Activated naive CD4-positive, alpha-beta T cell treated with anti-CD3 and anti-CD28 coated beads, Interleukin-2, amount 10 ng/mL, durations not matched to agents 5 hours and 36 hours (primary cell): ENCODE results near the gene IL36B. TPM values are rescaled to one million over a fixed set of nuclear protein-coding genes. Genes with fewer than 3 reads are reported as not detected.

ENCODE experiments used
- total RNA-seq, 2 experiments: library from RNA; stranded (reverse); gene quantifications; one replicate each; pipeline ENCODE4 v1.2.3, GENCODE V29; 2021

Gene IL36B
- not detected for total RNA-seq

GRCh38 chr2:113052396-113052917 lies at the start of gene IL36B:
TSS of gene IL36B (minus strand) at chr2:113052867.

DNA sequence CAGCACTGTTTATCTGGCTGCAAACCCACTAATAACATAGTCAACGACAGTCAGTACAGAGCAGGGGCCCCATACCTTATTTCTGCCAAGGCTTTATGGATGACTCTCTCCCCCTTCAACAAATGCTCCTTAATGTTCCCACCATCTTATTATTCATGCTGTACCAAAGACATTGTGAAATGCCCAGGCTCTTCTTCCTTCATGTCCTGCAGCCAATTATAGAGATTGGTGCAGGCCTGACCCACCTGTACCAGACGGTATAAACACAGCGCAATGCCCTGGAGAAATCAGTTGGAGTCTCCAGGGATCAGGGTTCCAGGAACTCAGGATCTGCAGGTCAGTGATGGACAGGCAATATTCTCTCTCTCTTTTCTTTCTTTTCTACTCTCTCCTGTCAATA lies 15.0 kb upstream of the IL36B start, which contains the start of gene IL1F10:
TSS of gene IL1F10 (plus strand) at position 290 of the 400 bp plus-strand sequence. CDS start 4,769 bp downstream, outside the sequence.

DNA sequence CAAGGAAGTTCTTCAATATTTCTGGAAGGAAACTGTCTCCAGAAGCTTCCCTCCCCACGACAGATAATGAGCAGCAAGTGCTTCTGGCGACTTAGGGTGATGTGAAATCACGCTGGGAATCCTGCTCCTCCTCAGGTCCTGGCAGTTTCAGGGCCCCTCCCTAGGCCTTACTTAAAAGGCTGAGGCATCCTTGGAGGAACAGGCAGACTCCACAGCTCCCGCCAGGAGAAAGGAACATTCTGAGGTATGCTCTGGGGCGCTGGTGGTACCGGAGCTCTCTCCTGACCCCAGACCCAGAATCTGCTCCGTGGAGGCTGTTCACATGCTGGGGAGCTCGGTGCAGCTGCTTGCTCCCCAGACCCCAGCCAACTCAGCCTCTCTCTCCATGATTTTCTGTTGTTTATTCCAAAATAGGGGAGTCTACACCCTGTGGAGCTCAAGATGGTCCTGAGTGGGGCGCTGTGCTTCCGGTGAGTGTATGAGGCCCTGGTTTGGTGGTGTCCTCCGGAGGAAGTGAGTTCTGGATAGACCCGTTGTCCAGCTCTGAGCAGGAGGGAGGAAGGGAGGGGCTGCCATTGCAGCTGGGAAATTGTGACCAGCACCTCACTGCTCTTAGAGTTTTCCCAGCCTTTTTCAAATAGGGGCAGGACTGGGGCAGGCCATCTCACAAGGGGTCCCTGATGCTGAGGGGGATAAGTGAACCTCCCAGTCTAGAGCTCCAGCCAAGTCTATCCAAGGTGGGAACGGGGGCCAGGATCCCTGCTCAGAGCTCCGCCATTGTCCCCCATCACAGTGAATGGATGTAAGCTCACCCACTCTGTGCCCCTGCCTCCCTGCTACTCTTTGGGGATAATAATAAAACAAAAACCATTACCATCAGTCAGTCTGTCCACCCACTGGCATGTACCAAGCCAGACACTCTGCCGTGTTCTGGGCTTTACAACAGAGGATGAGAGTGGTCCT lies 6.6 kb upstream of the IL36B start, which contains the start of gene IL36RN:
TSS of gene IL36RN (plus strand) at position 201 of the 963 bp plus-strand sequence. CDS start at position 442, 241 bp downstream.

DNA sequence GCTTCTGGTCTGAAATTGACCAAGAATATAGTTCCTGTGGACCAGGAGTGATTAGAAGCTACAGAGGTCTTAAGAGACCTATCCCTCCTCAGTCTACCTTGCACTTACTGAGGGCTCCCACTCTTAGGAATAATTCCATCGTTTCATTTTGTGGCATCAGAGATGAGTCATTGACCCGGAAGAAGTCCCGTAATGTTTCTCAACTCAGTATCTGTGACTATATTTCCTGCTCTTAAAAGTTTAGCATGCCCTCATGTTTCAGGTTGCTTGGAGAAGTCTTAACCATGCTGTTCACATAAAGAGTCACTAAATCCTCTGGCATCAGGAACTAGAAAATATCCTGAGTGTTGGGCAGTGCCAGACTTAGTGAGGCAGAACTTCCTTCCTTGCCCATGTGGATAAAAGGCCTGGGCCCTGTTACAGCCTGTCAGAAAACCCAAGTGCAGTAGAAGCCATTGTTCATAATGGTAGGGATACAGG lies 47.6 kb downstream of the IL36B start, which contains the start of gene IL36A:
TSS of gene IL36A (plus strand) at position 430 of the 480 bp plus-strand sequence. CDS start 413 bp downstream, outside the sequence.

DNA sequence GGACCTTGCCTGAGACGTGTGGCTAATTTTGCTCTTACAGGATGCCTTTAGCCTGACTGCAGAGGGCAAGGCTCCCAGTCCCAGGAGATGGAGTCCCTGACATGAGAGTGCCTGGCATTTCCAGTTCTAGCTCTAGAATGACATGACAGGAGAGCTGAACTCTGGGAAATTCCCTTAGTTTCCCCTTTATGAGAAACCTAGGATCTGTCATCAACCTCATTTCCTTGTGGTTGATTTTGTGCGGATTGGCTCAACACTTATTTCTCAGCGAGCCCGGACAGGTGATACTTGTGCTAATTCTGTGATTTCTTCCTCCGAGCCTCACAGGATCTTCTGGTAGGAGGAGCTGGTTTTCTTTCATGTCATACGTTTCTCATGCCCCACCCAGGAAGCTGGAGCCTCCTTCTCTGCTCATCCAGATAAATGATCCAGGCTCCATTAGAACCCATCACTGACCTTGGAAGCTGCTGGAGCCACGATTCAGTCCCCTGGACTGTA lies 75.1 kb downstream of the IL36B start, which contains the start of gene IL36G:
TSS of gene IL36G (plus strand) at position 448 of the 498 bp plus-strand sequence. CDS start 633 bp downstream, outside the sequence.

Other genes with a start within 250 kb of the IL36B start
- gene IL1B, start 216.1 kb downstream of the IL36B start, total RNA-seq: not detected
- gene IL37, start 141.7 kb downstream of the IL36B start, total RNA-seq: under 1 TPM in 1 of 2 experiments, not detected in 1; 0.50 TPM
- not detected for gene IL36G, start 74.9 kb downstream of the IL36B start, total RNA-seq
- gene IL36A, start 47.4 kb downstream of the IL36B start, total RNA-seq: not detected
- gene IL36RN, start 6.3 kb upstream of the IL36B start, total RNA-seq: not detected
- not detected for gene IL1F10, start 15.1 kb upstream of the IL36B start, total RNA-seq
- gene IL1RN, start 74.7 kb upstream of the IL36B start, total RNA-seq: under 1 TPM in 1 of 2 experiments, not detected in 1; 0.25 TPM
- 100 to 1,000 TPM; 287 to 290 TPM for gene PSD4, start 121.1 kb upstream of the IL36B start, total RNA-seq
- gene PAX8, start 226.1 kb upstream of the IL36B start, total RNA-seq: 1 to 10 TPM; 1.6 to 1.9 TPM